Iris pigment epithelial cell (primary cell): ENCODE data around the gene NOPCHAP1.

ENCODE experiments used
- DNase-seq: peaks from one replicate; pipeline ENCODE4 v3.0.0-alpha.2; 2011; ENCODE audit warnings: low read depth

NOPCHAP1 gene

GRCh38 chr12:105020241-105020962 lies 34.3 kb downstream of the NOPCHAP1 start:
- DNase-seq = no peak

- DNase-seq = no peak
Observed at GRCh38 chr12:105024928-105025327, 38.8 kb downstream of the NOPCHAP1 start.

GRCh38 chr12:105025890-105026289 lies 39.8 kb downstream of the NOPCHAP1 start:
- peak; percentile 43 for DNase-seq

GRCh38 chr12:105026411-105026810 lies 40.3 kb downstream of the NOPCHAP1 start:
- DNase-seq = no peak

- no peak for DNase-seq
Observed at GRCh38 chr12:105030820-105031807, 45.0 kb downstream of the NOPCHAP1 start.

GRCh38 chr12:105032703-105033357 lies 46.7 kb downstream of the NOPCHAP1 start:
- peak; percentile 43 for DNase-seq

GRCh38 chr12:105033851-105034250 lies 47.7 kb downstream of the NOPCHAP1 start:
- peak; percentile 7 for DNase-seq
